Adrenal gland (tissue), 5 donors: Measurements from ENCODE around the gene WSB1.

Experiments
- CTCF ChIP-seq, 6 experiments: fragments of 450-650 bp in 4 of 6; fragments of 200-600 bp in 2 of 6; sonication (generic) in 1 of 6; IDR thresholded peaks; 1 replicate in 5 of 6; 2 replicates in 1 of 6; pipeline versions ENCODE4 v1.5.1 to v1.8.0; 2016 to 2021; ENCODE audit warnings: antibody characterized with exemption in 6 of 6, mild to moderate bottlenecking in 2 of 6, moderate library complexity in 1 of 6
- POLR2A ChIP-seq, 2 donors: fragments of 450-650 bp; IDR thresholded peaks; one replicate each; pipeline ENCODE4 v1.6.1; 2017; ENCODE audit warnings: antibody characterized with exemption in 2 of 2, mild to moderate bottlenecking in 2 of 2, moderate library complexity in 1 of 2
- donor health status: DM: no; HTN: no; CAD: no.

GRCh38 chr17:27244491-27245223, 49.3 kb upstream of the WSB1 start:
- TF ChIP-seq CTCF (IDR thresholded peaks at IDR 0.05): no peak
- peak in 1 of 2 donors; percentile 18 for TF ChIP-seq POLR2A (IDR thresholded peaks at IDR 0.05)
